Stimulated activated CD4-positive, alpha-beta T cell treated with anti-CD3 and anti-CD28 coated beads, Interleukin-2, amount 100 ng/mL, for 48 hours (primary cell): Measurements from ENCODE around the gene SH3BP5.
A peak's percentile ranks its signal among the peaks of the same experiment; 100 is the strongest.
"Not testable (repeated sequence)": the region's sequence is repeated elsewhere in the genome, so short reads cannot be mapped to it uniquely, and the experiment has no call there.

Experiments
- DNase-seq, 2 donors: peaks; one replicate each; pipeline ENCODE4 v3.0.0-alpha.2; 2020

Gene SH3BP5

GRCh38 chr3:15332405-15333098 is at the start of gene SH3BP5:
SH3BP5 (minus strand) TSS chr3:15332586; CDS start chr3:15332408, 178 bp downstream.
- peak; percentile 67 to 72 for DNase-seq

- no peak for DNase-seq
Observed at GRCh38 chr3:15380980-15381890, 48.8 kb upstream of the SH3BP5 start.

DNA sequence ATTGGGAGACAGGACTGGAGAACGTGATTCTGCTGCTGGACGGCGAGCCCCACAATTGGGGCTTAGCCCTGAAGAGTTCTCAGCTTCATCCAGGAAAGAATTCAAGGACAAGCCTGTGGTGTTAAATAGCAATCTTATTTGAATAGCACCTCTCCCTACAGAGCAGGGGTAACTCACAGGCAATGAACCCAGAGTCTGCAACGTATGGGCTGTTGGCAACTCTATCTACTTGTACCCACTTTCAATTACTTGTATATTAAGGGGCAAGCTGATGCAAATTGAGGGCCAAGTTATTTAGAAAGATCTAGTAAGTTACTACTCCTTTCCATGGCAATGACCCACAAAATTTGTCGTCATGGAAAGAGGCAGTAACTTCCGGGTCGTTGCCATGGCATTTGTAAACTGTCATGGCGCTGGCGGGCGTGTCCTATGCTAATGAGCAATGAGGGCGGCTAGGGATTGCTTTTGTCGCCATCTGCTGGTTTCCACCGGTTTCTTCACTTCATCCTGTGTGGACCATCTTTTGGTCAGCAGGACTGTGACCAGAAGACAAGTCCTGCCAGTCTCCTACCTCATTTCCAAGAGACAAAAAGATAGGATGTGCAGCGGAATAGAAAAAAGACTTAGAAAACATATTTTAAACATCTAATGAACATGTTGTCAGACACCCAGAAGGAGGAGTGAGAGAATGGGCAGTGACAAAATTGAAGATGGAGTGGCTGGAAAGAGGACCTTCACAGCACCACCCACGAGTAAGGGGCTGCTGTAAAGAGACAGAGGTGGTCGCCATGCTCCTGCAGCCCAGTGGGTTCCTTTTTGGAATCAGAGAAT is 45.8 kb upstream of the SH3BP5 start:
- DNase-seq = peak; percentile 85 to 95

GRCh38 chr3:15375461-15376000 is 43.1 kb upstream of the SH3BP5 start:
- no peak for DNase-seq

DNA sequence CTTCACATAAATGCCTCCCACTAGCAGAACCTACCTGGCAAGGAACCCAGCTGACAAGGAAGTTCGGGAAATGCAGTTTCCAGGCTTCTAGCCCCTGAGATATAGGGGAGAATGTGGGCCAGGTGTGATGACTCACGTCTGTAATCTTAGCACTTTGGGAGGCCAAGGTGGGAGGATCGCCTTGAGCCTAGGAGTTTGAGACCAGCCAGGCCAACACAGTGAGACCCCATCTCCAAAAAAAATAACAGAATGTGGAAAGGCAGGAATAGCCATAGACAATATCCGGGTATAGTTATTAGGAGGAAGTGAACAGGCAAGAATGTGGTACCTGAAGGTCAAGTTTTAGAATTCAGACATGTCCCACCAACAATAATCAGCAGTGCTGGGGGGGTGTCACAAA is 40.5 kb upstream of the SH3BP5 start:
- no peak for DNase-seq

DNA sequence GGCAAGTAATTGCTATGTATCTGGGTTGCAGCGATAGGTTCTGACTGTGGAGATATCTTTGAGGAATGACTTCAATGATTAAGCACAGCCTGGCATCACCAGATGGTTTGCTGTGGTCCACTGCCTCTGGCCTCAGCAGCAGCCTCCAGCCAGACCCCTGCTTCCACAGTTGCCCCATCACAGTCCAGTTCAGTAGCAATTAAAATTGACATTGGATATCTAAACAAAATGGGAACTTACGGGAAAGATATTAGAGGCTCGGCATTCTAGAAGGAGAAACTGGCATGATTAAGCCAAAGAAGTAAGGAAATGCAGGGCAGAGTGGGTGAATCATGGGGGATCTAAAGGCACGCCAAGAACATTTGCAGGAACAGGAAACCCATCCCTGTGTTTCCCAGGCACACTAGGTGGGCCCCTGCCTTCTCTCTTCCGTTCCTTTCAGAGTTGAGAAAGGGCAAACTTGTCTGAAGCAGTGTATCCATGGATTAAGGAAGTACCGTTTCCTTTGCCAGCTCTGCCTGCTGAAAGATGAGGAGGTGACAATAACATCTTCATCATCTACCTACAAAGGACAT is 36.3 kb upstream of the SH3BP5 start:
- DNase-seq = no peak

DNA sequence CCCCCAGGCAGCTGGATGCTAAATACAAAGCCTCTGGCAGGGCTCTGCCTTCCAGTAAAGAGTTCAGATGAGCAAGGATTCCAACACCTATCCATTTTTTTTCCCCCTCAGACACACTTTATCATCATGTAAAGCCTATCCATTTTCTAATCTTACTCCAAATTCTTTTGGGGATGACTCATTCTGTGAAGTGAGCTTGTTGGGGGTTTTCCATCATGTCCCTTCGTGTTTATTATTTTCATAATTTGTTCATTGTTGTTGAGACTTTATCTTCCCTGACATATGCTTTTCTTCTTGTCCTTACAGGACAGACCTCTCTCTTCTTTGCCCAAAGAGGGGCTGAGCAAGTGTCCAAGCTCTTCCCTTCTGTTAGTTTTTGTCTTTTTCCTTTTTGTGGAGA is 34.7 kb upstream of the SH3BP5 start:
- DNase-seq = no peak

DNA sequence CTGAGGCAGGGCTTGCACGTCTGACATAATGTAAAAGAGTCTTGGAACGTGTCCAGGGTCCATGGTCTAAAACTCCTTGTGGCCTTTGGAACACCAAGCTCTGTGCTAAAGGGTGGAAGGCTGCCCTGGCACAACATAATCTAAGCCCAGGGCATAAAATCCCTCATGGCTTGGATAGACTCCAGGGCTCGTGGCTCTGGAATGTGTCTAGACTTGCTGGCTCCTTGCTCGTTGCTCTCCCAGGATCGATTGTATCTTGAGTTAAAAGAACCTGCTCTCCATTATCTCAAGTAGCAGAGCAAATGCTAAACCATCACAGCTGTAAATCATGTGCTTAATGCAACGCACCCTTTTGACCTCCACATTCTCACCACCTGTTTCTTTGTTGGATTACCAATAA is 31.7 kb upstream of the SH3BP5 start:
- DNase-seq = not testable (repeated sequence)

- peak; percentile 47 to 57 for DNase-seq
Observed at GRCh38 chr3:15361494-15362214, 29.3 kb upstream of the SH3BP5 start.

GRCh38 chr3:15360788-15361493 is 28.6 kb upstream of the SH3BP5 start:
- DNase-seq = no peak

GRCh38 chr3:15359677-15360397 is 27.5 kb upstream of the SH3BP5 start:
- DNase-seq = no peak

DNA sequence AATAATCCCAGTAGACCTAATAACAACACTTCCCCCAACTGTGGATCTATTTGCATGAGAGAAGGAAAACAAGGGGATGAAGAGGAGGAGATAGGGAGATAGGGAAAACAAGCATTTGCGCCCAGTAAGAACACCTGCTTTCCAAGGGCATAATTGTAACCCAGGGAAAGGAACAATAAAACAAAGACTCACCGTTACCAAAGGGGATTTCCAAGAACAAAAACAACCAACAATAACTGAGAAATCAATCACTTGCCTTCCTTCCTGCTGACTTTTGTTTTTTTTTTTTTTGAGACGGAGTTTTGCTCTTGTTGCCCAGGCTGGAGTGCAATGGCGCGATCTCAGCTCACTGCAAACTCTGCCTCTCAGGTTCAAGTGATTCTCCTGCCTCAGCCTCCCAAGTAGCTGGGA is 24.3 kb upstream of the SH3BP5 start:
- not testable (repeated sequence) for DNase-seq

- DNase-seq = no peak
Observed at GRCh38 chr3:15356176-15356575, 23.8 kb upstream of the SH3BP5 start.

- no peak for DNase-seq
Observed at GRCh38 chr3:15355086-15355485, 22.7 kb upstream of the SH3BP5 start.

DNA sequence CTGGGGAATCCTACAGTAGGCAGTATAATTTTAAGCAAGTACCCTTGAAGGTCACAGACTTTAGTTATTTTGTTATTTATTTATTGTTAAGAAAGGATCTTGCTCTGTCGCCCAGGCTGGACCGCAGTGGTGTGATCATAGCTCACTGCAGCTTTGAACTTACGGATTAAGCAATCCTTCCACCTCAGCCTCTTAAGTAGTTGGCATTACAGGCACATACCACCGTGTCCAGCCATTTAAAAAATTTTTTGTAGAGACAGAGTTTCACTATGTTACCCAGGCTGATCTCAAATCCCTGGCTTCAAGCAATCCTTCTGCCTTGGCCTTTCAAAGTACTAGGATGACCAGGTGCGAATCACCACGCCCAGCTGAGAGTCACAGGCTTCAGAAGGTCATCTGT is 22.1 kb upstream of the SH3BP5 start:
- no peak for DNase-seq

DNA sequence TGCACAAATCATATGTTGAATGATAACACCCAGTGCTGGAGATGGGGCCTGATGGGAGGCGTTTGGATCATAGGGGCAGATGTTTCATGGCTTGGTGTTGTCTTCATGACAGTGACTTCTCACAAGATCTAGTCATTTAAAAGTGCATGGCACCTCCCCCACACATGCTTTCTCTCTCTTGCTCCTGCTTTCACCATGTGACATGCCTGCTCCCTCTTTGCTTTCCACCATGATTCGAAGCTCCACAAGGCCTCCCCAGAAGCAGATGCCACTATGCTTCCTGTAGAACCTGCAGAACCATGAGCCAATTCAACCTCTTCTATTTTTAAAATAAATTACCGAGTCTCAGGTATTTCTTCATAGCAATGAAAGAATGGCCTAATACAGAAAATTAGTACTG is 17.8 kb upstream of the SH3BP5 start:
- DNase-seq = no peak

DNA sequence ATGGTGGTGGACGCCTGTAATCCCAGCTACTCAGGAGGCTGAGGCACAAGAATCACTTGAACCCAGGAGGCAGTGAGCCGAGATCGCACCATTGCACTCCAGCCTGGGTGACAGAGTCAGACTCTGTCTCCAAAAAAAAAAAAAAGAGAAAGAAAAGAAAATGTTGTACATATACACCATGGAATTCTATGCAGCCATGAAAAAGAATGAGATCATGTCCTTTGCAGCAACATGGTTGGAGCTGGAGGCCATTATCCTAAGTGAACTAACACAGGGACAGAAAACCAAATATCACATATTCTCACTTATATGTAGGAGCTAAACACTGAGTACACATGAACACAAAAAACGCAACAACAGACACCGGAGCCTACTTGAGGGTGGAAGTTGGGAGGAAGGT is 17.1 kb upstream of the SH3BP5 start:
- DNase-seq = not testable (repeated sequence)

GRCh38 chr3:15348246-15348645 is 15.9 kb upstream of the SH3BP5 start:
- DNase-seq = no peak

DNA sequence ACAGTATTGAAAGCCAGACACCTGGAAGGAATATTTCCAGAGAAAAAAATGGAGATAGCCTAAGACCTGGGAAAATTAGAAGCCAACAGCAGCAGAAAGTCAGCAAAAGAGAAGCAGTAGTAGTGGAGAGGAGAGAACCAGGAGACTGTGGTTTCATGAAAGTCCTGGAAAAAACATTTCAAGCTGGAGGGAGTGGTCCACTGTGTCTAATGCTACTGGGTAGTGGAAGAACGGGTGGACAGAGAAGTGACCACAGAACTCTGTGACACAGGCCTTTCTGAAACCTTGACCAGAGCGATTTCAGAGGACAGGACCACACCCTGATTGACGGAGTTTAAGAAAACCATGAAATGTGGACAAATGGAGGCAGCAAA is 15.3 kb upstream of the SH3BP5 start:
- DNase-seq = no peak

DNA sequence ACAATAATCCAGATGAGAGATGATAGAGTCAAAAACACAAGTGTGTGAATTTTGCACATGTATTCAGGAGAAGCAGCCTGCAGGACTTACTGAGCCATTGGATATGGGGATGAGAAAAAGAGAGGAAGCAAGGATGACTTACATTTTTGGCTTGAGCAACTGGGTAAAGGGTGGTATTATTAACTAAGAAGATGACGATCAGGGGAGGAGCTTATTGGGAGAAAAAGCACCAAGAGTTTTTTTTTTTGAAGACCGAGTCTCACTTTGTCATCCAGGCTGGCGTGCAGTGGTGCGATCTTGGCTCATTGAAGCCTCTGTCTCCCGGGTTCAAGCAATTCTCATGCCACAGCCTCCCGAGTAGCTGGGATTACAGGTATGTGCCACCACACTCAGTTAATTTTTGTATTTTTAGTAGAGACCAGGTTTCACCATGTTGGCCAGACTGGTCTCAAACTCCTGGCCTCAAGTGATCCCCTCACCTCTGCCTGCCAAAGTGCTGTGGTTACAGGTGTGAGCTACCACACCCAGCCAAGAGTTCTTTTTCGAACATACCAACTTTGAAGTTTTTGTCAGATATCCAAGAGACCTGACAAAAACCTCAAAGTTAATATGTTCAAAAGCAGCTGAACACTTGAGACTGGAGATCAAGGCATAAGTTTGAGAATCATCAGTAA is 14.8 kb upstream of the SH3BP5 start:
- no peak for DNase-seq
